B cell (primary cell): ENCODE measurements around the gene BTBD17. TPM values are rescaled to one million over a fixed set of nuclear protein-coding genes. Genes with fewer than 3 reads are reported as not detected.

Experiments used
- ATAC-seq: fragments of 200-7000 bp; cut with Tn5 transposase; one replicate; pipeline ENCODE4 v1.10.0; 2021; ENCODE audit warnings: low read depth, mild to moderate bottlenecking, moderate number of reproducible peaks, moderate library complexity
- CTCF ChIA-PET: fragments of 350-600 bp; sonication (Branson Sonifier 250); formaldehyde crosslinking; loops from one replicate; lab custom pipeline; 2021; ENCODE audit warnings: antibody characterized with exemption, inconsistent platforms; lab: Charles Lee
- POLR2A ChIA-PET: fragments of 350-600 bp; sonication (Branson Sonifier 250); formaldehyde crosslinking; loops from one replicate; lab custom pipeline; 2021; ENCODE audit warnings: antibody characterized with exemption; lab: Charles Lee
- DNase-seq: peaks from one replicate; pipeline ENCODE4 v3.0.0; 2013
- H2AFZ ChIP-seq: 2 replicates; pipeline ENCODE4 v1.6.1; 2012; ENCODE audit warnings: mild to moderate bottlenecking, low read depth, low read length; ENCODE audit not compliant: insufficient read depth, poor library complexity, severe bottlenecking
- H3K27ac ChIP-seq, 2 donors: 1 replicate in 1 of 2; 2 replicates in 1 of 2; pipeline ENCODE4 v1.5.1; 2012 to 2013; ENCODE audit warnings: low read length in 2 of 2, mild to moderate bottlenecking in 2 of 2, moderate library complexity in 1 of 2
- H3K27me3 ChIP-seq, 4 experiments: fragments of 200-600 bp in 1 of 4; sonication (generic) in 1 of 4; replicated peaks in 1 of 4; 1 replicate in 2 of 4; 2 replicates in 2 of 4; pipeline versions ENCODE4 v1.6.1 to v1.7.0; 2013 to 2016; ENCODE audit warnings: low read length in 3 of 4, mild to moderate bottlenecking in 2 of 4, mixed read lengths in 1 of 4, moderate library complexity in 1 of 4; ENCODE audit not compliant: insufficient read depth in 4 of 4, control insufficient read depth in 3 of 4; ENCODE audit errors: control extremely low read depth in 1 of 4
- H3K36me3 ChIP-seq, 2 experiments: replicated peaks in 1 of 2; 1 replicate in 1 of 2; 2 replicates in 1 of 2; pipeline versions ENCODE4 v1.6.1 to v1.7.1; 2013; ENCODE audit warnings: low read length in 1 of 2; ENCODE audit not compliant: insufficient read depth in 2 of 2, control insufficient read depth in 1 of 2; ENCODE audit errors: control extremely low read depth in 1 of 2, extremely low read depth in 1 of 2
- H3K4me1 ChIP-seq, 2 donors: fragments of 200-600 bp in 1 of 2; sonication (generic) in 1 of 2; 1 replicate in 1 of 2; 2 replicates in 1 of 2; pipeline versions ENCODE4 v1.5.1 to v1.6.1; 2013 to 2017; ENCODE audit warnings: low read length in 2 of 2; ENCODE audit not compliant: control insufficient read depth in 2 of 2, insufficient read depth in 2 of 2
- H3K4me2 ChIP-seq: replicated peaks from 2 replicates; pipeline ENCODE3; 2012; ENCODE audit warnings: mild to moderate bottlenecking, low read depth, low read length; ENCODE audit not compliant: poor library complexity, severe bottlenecking
- H3K4me3 ChIP-seq, 5 experiments: fragments of 200-600 bp in 1 of 5; sonication (generic) in 1 of 5; 1 replicate in 3 of 5; 2 replicates in 2 of 5; pipeline versions ENCODE4 v1.5.1 to v1.7.0; 2011 to 2016; ENCODE audit warnings: low read length in 4 of 5, mild to moderate bottlenecking in 4 of 5, low read depth in 2 of 5, control low read depth in 1 of 5, moderate library complexity in 1 of 5; ENCODE audit not compliant: insufficient read depth in 1 of 5; ENCODE audit errors: control extremely low read depth in 1 of 5, extremely low read depth in 1 of 5
- H3K79me2 ChIP-seq: fragments of 200-600 bp; sonication (generic); one replicate; pipeline ENCODE4 v1.6.0; 2016; ENCODE audit warnings: low read length; ENCODE audit not compliant: control insufficient read depth, insufficient read depth
- H3K9ac ChIP-seq: fragments of 200-600 bp; sonication (generic); 2 replicates; pipeline ENCODE4 v1.6.1; 2017; ENCODE audit warnings: mild to moderate bottlenecking, low read length, moderate library complexity
- H3K9me3 ChIP-seq, 3 donors: one replicate each; pipeline versions ENCODE4 v1.6.1 to v1.7.1; 2013; ENCODE audit warnings: low read length in 2 of 3; ENCODE audit not compliant: control insufficient read depth in 2 of 3, insufficient read depth in 1 of 3; ENCODE audit errors: control extremely low read depth in 1 of 3
- H4K20me1 ChIP-seq: 2 replicates; pipeline ENCODE4 v1.6.0; 2012; ENCODE audit warnings: mild to moderate bottlenecking, low read length; ENCODE audit not compliant: insufficient read depth, control insufficient read depth, poor library complexity, severe bottlenecking
- H3K27ac Mint-ChIP-seq: one replicate; pipeline ENCODE4 v1.8.0; 2021; ENCODE audit warnings: mixed read lengths
- H3K27me3 Mint-ChIP-seq: one replicate; pipeline ENCODE4 v1.8.0; 2021; ENCODE audit warnings: mixed read lengths
- H3K4me1 Mint-ChIP-seq: one replicate; pipeline ENCODE4 v1.8.0; 2021; ENCODE audit warnings: mixed read lengths
- H3K4me3 Mint-ChIP-seq: one replicate; pipeline ENCODE4 v1.8.0; 2021; ENCODE audit warnings: mixed read lengths
- H3K9me3 Mint-ChIP-seq: one replicate; pipeline ENCODE4 v1.8.0; 2022; ENCODE audit warnings: mixed read lengths; ENCODE audit not compliant: insufficient read depth
- EZH2 ChIP-seq: IDR thresholded peaks from 2 replicates; pipeline ENCODE4 v1.6.1; 2012; ENCODE audit warnings: borderline replicate concordance, low read depth, mild to moderate bottlenecking, moderate library complexity, low read length; ENCODE audit not compliant: insufficient read depth, poor library complexity, severe bottlenecking
- WGBS: methylation state at CpG from one replicate; pipeline ENCODE4 v1.1.5; 2013; ENCODE audit warnings: missing lambda C conversion rate; ENCODE audit not compliant: insufficient coverage; 5-methylcytosine and 5-hydroxymethylcytosine counted together
- intact Hi-C: fragments of 100-400 bp; cut with micrococcal nuclease; formaldehyde crosslinking; loops from one replicate; pipeline ENCODE4 v1.10.0; 2022
- polyA plus RNA-seq: library from polyadenylated mRNA; depleted of rRNA; stranded (reverse); fragments of >200 nt; gene quantifications from 2 replicates; pipeline ENCODE4 v1.2.3, GENCODE V29; 2012
- total RNA-seq, 2 donors: library from RNA; stranded (reverse); fragments of 120-200 nt in 1 of 2; gene quantifications; 1 replicate in 1 of 2; 2 replicates in 1 of 2; pipeline versions ENCODE4 v1.2.3 to v1.2.4, GENCODE V29; 2013 to 2022
- TF ChIP-seq, protein P1 (sequence below): fragments of 200-600 bp; IDR thresholded peaks from one replicate; pipeline ENCODE4 v1.8.0; 2022; ENCODE audit warnings: antibody characterized with exemption, mild to moderate bottlenecking

The BTBD17 gene
- total and polyA plus RNA-seq, 2 donors (not counting 1 experiment from before 2014, with no cell fraction given) = not detected

GRCh38 chr17:74387365-74388218 is 25.9 kb upstream of the BTBD17 start:
- H3K4me3 Mint-ChIP-seq = no peak overlapping the region
- CTCF ChIA-PET = interaction anchor here (0.8 kb wide), 1 partner anchor 8 kb away, joined by 3 read pairs; no protein-coding TSS in a partner anchor
- peaks cover 7% of the 10 kb centered on the region for H3K27me3 Mint-ChIP-seq
- DNase-seq (no peak), ATAC-seq (no peak)
- Histone ChIP-seq H3K4me2 (no peak overlapping the region), H3K4me3 (no peak overlapping the region), H3K79me2 (no peaks in the 10 kb centered on the region), H3K27ac (no peak overlapping the region), H3K27me3 (peaks cover 0 to 3% (median 1%) of the 10 kb centered on the region in 4 experiments), H3K36me3 (no peaks in the 10 kb centered on the region), H2AFZ (no peak overlapping the region), H3K4me1 (no peaks in the 10 kb centered on the region), H3K9ac (no peak overlapping the region), H3K9me3 (peaks cover 0 to 6% (median 0%) of the 10 kb centered on the region in 3 donors), H4K20me1 (no peaks in the 10 kb centered on the region)
- no peaks in the 10 kb centered on the region for H3K9me3 Mint-ChIP-seq
- no peak overlapping the region for H3K27ac Mint-ChIP-seq
- no peaks in the 10 kb centered on the region for H3K4me1 Mint-ChIP-seq
- no peak for TF ChIP-seq EZH2
- TF ChIP-seq, protein P1, sequence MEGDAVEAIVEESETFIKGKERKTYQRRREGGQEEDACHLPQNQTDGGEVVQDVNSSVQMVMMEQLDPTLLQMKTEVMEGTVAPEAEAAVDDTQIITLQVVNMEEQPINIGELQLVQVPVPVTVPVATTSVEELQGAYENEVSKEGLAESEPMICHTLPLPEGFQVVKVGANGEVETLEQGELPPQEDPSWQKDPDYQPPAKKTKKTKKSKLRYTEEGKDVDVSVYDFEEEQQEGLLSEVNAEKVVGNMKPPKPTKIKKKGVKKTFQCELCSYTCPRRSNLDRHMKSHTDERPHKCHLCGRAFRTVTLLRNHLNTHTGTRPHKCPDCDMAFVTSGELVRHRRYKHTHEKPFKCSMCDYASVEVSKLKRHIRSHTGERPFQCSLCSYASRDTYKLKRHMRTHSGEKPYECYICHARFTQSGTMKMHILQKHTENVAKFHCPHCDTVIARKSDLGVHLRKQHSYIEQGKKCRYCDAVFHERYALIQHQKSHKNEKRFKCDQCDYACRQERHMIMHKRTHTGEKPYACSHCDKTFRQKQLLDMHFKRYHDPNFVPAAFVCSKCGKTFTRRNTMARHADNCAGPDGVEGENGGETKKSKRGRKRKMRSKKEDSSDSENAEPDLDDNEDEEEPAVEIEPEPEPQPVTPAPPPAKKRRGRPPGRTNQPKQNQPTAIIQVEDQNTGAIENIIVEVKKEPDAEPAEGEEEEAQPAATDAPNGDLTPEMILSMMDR = no peak
- POLR2A ChIA-PET = no interaction called here
- intact Hi-C loops = no loop called here
- WGBS = 100% methylated on average over 11 of the region's 17 CpGs

DNA sequence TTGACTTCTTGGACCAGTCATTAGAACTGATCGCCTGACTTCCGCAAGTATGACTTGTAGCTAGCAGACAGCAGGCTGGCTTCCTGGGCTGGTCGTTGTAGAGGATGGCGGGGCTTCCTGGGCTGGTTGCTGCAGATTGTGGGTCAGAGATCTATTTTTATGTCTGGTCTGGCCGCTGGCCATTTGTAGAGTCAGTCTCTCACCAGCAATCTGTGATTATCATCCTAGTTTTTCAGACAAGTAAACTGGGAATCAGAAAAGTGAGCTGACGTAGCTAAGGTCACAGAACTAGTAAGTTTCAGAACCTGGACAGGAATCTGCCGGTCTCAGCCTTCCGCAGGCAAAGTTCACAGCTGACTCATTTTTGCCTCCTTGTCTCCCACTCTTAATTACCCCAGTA is 24.7 kb upstream of the BTBD17 start:
- intact Hi-C loops = no loop called here
- no peak for DNase-seq
- Histone ChIP-seq H3K4me2 (no peak overlapping the region), H2AFZ (no peak overlapping the region), H3K27ac (no peak overlapping the region), H3K9me3 (no peaks in the 10 kb centered on the region), H3K79me2 (no peaks in the 10 kb centered on the region), H3K27me3 (peaks cover 0 to 3% (median 1%) of the 10 kb centered on the region in 4 experiments), H4K20me1 (no peaks in the 10 kb centered on the region), H3K36me3 (no peaks in the 10 kb centered on the region), H3K9ac (no peak overlapping the region), H3K4me1 (no peaks in the 10 kb centered on the region), H3K4me3 (no peak overlapping the region)
- Mint-ChIP-seq H3K27ac (no peak overlapping the region), H3K27me3 (peaks cover 4% of the 10 kb centered on the region), H3K9me3 (no peaks in the 10 kb centered on the region), H3K4me3 (no peak overlapping the region), H3K4me1 (no peaks in the 10 kb centered on the region)
- ChIA-PET CTCF (interaction anchor here (0.9 to 1.8 kb wide), 2 partner anchors 19 to 71 kb away, joined by 3 to 4 read pairs; partner anchors contain the start of gene GPR142), POLR2A (no interaction called here)
- ATAC-seq = no peak
- no peak for TF ChIP-seq EZH2
- TF ChIP-seq, protein P1 = no peak
- WGBS = 50% methylated on average over 4 of the region's 8 CpGs
